Calu3 (cell line): ENCODE results near the gene RASGRP2. TPM values are rescaled to one million over a fixed set of nuclear protein-coding genes. Genes with fewer than 3 reads are reported as not detected.

Source experiments
- BruUV-seq: library from RNA; stranded (reverse); fragments of 400-500 nt; replicated peaks from 2 replicates; lab custom pipeline; 2021; lab: Mats Ljungman, UMichigan
- CTCF ChIA-PET: fragments of 300-600 bp; sonication (Branson Sonifier 250); formaldehyde crosslinking; loops from one replicate; lab custom pipeline; 2022; ENCODE audit warnings: antibody characterized with exemption; lab: Charles Lee
- DNase-seq: peaks from one replicate; pipeline ENCODE4 v3.0.0; 2022
- H3K27ac Mint-ChIP-seq: one replicate; pipeline ENCODE4 v1.8.0; 2022; ENCODE audit warnings: mixed read lengths; ENCODE audit not compliant: unreplicated experiment
- H3K27me3 Mint-ChIP-seq: one replicate; pipeline ENCODE4 v1.8.0; 2022; ENCODE audit warnings: mixed read lengths; ENCODE audit not compliant: unreplicated experiment
- H3K36me3 Mint-ChIP-seq: one replicate; pipeline ENCODE4 v1.8.0; 2022; ENCODE audit warnings: mild to moderate bottlenecking, moderate library complexity, mixed read lengths; ENCODE audit not compliant: insufficient read depth, unreplicated experiment
- H3K4me1 Mint-ChIP-seq: one replicate; pipeline ENCODE4 v1.8.0; 2022; ENCODE audit warnings: mild to moderate bottlenecking, low read depth, mixed read lengths; ENCODE audit not compliant: unreplicated experiment
- H3K4me3 Mint-ChIP-seq: one replicate; pipeline ENCODE4 v1.8.0; 2022; ENCODE audit warnings: mild to moderate bottlenecking, low read depth, moderate library complexity, mixed read lengths; ENCODE audit not compliant: unreplicated experiment
- H3K9me3 Mint-ChIP-seq: one replicate; pipeline ENCODE4 v1.8.0; 2022; ENCODE audit warnings: low read depth, mixed read lengths; ENCODE audit not compliant: unreplicated experiment
- CTCF ChIP-seq: fragments of 200-600 bp; IDR thresholded peaks from one replicate; pipeline ENCODE4 v1.8.0; 2022; ENCODE audit warnings: antibody characterized with exemption; ENCODE audit not compliant: unreplicated experiment
- intact Hi-C: fragments of 100-400 bp; cut with micrococcal nuclease; formaldehyde crosslinking; loops from one replicate; pipeline ENCODE4 v1.10.0; 2022; ENCODE audit not compliant: unreplicated experiment
- total RNA-seq: library from RNA; stranded (reverse); gene quantifications from 2 replicates; pipeline ENCODE4 v1.2.3, GENCODE V29; 2022

RASGRP2 gene
- total RNA-seq, 1 experiment from 2014 or later = not detected

GRCh38 chr11:64698427-64698826, 45.5 kb downstream of the RASGRP2 start:
- DNase-seq = no peak
- no peak overlapping the region for H3K27ac Mint-ChIP-seq
- H3K4me1 Mint-ChIP-seq = no peaks in the 10 kb centered on the region
- intact Hi-C loops = no loop called here
- H3K9me3 Mint-ChIP-seq = no peaks in the 10 kb centered on the region
- TF ChIP-seq CTCF = no peak
- no peaks in the 10 kb centered on the region for H3K36me3 Mint-ChIP-seq
- BruUV-seq = no TSS peak
- CTCF ChIA-PET = no interaction called here
- H3K27me3 Mint-ChIP-seq = peaks cover 89% of the 10 kb centered on the region
- no peak overlapping the region for H3K4me3 Mint-ChIP-seq

- no TSS peak for BruUV-seq
- no peak for TF ChIP-seq CTCF
- no peak for DNase-seq
- Mint-ChIP-seq H3K4me1 (no peaks in the 10 kb centered on the region), H3K36me3 (no peaks in the 10 kb centered on the region), H3K9me3 (no peaks in the 10 kb centered on the region), H3K4me3 (no peak overlapping the region), H3K27me3 (peaks cover 89% of the 10 kb centered on the region), H3K27ac (no peak overlapping the region)
- CTCF ChIA-PET = no interaction called here
- intact Hi-C loops = no loop called here
Measured at GRCh38 chr11:64697663-64698375, 46.1 kb downstream of the RASGRP2 start.

GRCh38 chr11:64696045-64696444, 47.9 kb downstream of the RASGRP2 start:
- DNase-seq = no peak
- no peaks in the 10 kb centered on the region for H3K9me3 Mint-ChIP-seq
- no peak for TF ChIP-seq CTCF
- intact Hi-C loops = no loop called here
- no peaks in the 10 kb centered on the region for H3K36me3 Mint-ChIP-seq
- no peaks in the 10 kb centered on the region for H3K4me1 Mint-ChIP-seq
- H3K4me3 Mint-ChIP-seq = no peak overlapping the region
- H3K27ac Mint-ChIP-seq = no peak overlapping the region
- CTCF ChIA-PET = no interaction called here
- peaks cover 100% of the 10 kb centered on the region for H3K27me3 Mint-ChIP-seq
- no TSS peak for BruUV-seq

GRCh38 chr11:64695548-64695947, 48.4 kb downstream of the RASGRP2 start:
- no peaks in the 10 kb centered on the region for H3K9me3 Mint-ChIP-seq
- no peaks in the 10 kb centered on the region for H3K4me1 Mint-ChIP-seq
- BruUV-seq = no TSS peak
- H3K27ac Mint-ChIP-seq = no peak overlapping the region
- TF ChIP-seq CTCF = no peak
- H3K36me3 Mint-ChIP-seq = no peaks in the 10 kb centered on the region
- intact Hi-C loops = no loop called here
- H3K27me3 Mint-ChIP-seq = peaks cover 100% of the 10 kb centered on the region
- no peak overlapping the region for H3K4me3 Mint-ChIP-seq
- no peak for DNase-seq
- CTCF ChIA-PET = no interaction called here
